ENCODE data around the gene NID1.
"Not testable (repeated sequence)": the region's sequence is repeated elsewhere in the genome, so short reads cannot be mapped to it uniquely, and the experiment has no call there.

NID1 gene

DNA sequence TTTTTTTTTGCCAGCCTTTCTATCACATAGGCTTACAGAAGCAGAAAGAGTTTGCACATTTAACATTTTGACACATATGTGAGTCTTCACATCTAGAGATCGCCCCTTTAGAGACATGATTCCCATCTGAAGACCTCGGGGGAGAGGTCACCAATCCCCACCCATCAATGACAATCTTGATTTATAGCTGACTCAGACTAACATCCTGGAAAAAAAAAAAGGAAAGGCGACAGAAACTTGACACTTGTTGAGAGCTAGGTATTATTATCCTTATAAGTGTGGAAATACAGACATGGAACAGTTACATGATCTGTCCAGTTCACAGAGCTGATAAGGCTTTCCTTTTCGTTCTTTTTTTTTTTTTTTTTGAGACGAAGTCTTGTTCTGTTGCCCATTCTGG, 28.0 kb upstream of the NID1 start:
- no peak for DNase-seq (ENCODE audit: low read depth, low spot score)

GRCh38 chr1:236091933-236092318, 27.0 kb upstream of the NID1 start:
- DNase-seq (ENCODE audit: low read depth, low spot score): no peak

- no peak for DNase-seq (ENCODE audit: low read depth, low spot score)
These were observed 25.9 kb upstream of the NID1 start for GRCh38 chr1:236090741-236091147.

DNA sequence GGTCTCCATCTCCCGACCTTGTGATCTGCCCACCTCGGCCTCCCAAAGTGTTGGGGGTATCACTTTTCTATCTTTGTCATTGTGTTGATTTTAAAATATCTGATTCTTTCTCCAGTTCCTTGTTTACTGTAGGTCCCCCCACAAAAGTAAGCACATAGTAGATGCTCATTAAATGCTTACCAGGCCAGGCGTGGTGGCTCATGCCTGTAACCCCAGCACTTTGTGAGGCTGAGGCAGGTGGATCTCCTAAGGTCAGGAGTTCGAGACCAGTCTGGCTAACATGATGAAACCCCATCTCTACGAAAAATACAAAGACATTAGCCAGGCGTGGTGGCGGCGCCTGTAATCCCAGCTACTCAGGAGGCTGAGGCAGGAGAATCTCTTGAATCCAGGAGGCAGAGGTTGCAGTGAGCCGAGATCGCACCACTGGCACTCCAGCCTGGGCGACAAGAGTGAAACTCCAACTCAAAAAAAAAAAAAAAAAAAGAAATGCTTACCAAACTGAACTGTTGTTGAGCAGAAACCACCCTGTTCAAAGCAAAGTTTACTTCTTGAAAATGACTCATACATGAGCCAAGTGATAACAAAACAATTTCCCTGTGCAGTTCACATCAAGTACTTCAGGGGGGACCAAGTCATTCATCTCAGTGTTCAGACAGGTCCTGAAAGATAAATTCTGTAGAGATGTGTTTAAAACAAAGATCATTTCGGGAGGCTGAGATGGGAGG, 24.3 kb upstream of the NID1 start:
- DNase-seq (ENCODE audit: low read depth, low spot score): no peak

DNA sequence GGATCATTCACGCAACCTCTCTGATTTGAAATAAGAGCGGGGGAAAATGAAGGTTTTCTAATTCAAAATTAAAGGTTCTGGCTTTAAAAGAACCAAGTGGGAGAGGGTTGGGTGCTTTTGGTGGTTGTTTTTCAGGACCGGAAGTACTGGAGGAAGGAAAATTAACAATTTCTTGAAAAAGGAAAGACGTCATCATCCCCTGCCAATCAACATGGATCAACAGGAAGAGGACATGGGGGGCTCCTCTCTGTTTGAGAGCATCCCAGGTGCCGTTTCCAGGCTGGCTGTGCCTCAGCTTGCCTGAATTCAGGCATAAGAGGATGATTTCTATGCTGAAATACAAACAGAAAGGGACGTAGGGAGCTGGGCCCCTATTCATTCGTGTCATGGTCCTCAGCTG, 21.6 kb upstream of the NID1 start:
- no peak for DNase-seq (ENCODE audit: low read depth, low spot score)

DNA sequence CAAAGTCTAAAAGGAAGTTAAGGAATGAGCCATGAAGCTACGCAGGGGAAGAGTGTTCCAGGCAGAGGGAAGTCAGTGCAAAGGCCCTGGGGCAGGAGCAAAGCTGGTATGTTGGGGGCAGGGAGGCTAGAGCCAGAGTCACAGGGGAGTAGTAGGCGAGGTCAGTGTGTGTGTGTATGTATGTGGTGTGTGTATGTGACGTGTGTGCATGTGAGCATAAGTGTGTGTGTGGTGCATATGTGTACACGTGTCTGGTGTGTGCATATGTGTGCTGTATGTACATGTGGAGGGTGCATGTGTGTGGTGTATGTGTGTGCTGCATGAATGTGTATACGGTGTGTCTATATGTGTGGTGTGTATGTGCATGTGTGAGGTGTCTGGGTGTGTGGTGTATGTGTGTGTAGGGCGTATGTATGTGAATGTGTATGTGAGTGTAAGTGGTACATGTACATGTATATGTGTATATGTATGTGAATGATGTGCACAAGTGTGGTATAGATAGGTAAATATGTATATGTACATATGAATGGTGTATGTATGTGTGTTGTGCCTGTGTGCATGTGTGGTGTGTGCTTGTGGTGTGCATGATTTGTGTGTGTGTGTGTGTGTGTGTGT, 20.8 kb upstream of the NID1 start:
- no peak for DNase-seq (ENCODE audit: low read depth, low spot score)

DNA sequence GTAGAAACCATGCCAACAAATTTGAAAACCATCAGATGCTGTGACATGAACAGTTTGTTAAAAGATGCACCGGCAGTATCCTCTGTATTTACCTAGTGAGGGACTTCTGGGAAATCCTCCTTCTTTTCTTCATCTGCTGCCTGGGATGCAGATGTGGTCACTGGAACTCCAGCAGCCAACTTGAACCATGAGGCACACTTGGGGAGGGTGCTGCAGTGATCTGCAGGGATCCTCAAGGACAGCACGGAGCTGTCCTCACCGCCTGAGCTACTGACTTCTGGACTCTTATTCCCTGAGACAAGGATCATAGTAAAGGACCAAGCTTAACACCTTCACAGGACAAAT, 19.5 kb upstream of the NID1 start:
- no peak for DNase-seq (ENCODE audit: low read depth, low spot score)

- no peak for DNase-seq (ENCODE audit: low read depth, low spot score)
These were observed 18.9 kb upstream of the NID1 start for GRCh38 chr1:236083650-236084385.

- no peak for DNase-seq (ENCODE audit: low read depth, low spot score)
These were observed 17.6 kb upstream of the NID1 start for GRCh38 chr1:236082526-236082925.

DNA sequence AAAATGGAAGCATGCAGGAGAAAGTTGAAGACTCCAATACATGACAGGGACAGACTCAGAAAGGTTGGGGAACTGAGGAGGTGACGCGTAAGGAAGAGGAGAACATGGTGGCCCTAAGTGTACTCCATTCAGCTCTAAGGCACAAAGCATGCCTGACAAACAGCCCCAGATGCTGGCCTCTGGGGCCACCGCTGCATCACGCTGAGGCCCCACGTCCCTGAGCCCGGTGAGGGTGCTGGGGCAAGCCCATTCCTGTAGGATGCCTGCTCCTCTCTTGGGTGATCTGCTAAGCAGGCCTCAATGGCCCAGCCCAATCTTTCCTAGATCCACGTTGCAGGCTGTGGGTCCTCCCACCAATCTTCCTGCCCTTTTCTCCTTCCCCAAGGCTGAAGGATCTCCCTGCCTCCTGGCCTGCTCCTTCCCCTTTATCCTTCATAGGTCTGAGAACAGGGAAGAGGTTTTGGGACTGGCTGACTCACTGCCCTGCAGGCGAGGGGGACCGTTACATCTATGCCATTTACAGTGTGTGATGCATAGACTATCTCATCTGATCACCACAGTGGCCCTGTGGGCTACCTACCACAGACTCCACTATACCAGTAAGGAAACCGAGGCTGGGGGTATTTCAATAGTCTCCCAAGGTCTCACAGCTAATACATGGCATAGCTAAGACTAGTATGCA, 16.8 kb upstream of the NID1 start:
- no peak for DNase-seq (ENCODE audit: low read depth, low spot score)

DNA sequence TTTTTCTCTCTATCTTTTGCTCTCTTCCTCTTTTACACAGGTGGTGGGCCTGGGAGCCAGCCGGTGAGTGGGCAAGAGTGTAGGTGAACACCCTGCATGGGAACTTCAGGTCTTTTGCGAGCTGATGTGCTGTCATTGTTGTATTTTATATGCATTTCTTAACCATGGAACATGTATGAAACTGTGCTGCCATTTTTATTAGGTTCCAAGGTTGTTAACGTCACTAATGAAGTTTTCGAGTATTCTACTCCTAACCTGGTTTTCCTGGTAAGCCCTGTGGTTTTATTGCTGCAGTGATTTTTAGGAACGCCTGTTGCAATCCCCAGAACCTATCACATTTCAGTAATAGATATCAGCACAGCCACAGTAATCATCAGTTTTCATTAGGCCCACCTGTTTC, 14.8 kb upstream of the NID1 start:
- DNase-seq (ENCODE audit: low read depth, low spot score): no peak

- no peak for DNase-seq (ENCODE audit: low read depth, low spot score)
These were observed 14.1 kb upstream of the NID1 start for GRCh38 chr1:236078993-236079392.

- not testable (repeated sequence) for DNase-seq (ENCODE audit: low read depth, low spot score)
These were observed 13.2 kb upstream of the NID1 start for GRCh38 chr1:236078077-236078476.

DNA sequence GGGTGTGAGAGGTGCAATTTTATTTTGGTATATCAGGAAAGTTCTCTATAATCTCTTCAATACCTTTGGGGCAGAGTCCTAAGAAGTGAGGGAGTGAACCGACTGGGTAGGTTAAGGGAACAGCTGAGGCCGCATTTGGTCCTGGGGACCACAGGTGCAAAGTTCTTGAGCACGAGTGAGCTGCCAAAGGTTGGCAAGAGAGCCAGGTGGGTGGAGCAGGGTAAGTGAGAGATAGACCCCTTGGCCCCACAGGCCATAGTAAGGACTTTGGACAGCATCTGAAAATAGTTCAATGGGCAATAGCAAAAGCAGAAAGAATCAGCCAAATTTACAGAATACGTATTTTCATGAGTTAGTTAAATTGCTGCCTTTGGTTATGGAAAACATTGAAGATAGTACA, 11.0 kb upstream of the NID1 start:
- no peak for DNase-seq (ENCODE audit: low read depth, low spot score)

GRCh38 chr1:236073307-236073897, 8.5 kb upstream of the NID1 start:
- DNase-seq (ENCODE audit: low read depth, low spot score): no peak

- DNase-seq (ENCODE audit: low read depth, low spot score): no peak
These were observed 7.1 kb upstream of the NID1 start for GRCh38 chr1:236072001-236072400.

DNA sequence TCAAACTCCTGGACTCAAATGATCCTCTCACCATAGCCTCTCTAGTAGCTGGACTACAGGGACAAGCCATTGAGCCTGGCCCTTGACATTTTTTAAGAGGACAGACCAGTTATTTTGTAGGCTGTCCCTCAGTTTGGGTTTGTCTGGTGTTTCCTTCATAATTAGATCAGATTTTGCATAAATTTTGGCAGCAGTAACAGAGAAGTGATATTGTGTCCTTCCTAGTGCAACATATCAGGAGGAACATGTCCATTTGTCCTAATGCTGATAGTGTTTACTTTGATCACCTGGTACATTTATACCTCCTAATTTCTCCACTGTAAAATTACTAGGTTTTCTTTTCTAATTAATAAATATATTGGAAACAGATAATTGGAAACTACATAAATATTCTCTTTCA, 5.9 kb upstream of the NID1 start:
- DNase-seq (ENCODE audit: low read depth, low spot score): no peak

DNA sequence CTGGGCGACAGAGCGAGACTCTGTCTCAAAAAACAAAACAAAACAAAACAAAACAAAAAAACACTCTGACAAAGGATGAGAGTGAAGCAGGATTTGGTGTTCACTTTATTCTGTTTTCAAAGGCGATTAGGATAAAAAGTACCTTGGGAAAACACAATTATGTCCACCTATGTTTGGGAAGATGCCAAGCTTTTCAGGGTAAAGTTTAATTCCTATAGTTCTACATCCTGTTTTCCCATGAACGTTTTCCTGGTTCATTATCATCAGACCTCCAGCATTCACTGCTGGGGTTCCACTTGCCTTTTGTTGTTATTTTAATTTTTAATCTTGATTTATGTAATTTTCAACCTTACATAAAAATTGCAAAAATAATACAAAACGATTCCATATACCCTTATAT, 4.9 kb upstream of the NID1 start:
- no peak for DNase-seq (ENCODE audit: low read depth, low spot score)

GRCh38 chr1:236067854-236068454, 3.1 kb upstream of the NID1 start:
- DNase-seq (ENCODE audit: low read depth, low spot score): no peak

- peak; percentile 18 for DNase-seq (ENCODE audit: low read depth, low spot score)
These were observed 2.0 kb upstream of the NID1 start for GRCh38 chr1:236066828-236067386.

GRCh38 chr1:236066054-236066453, 1.2 kb upstream of the NID1 start:
- DNase-seq (ENCODE audit: low read depth, low spot score): no peak

Data from activated CD4-positive, CD25-positive, alpha-beta regulatory T cell treated with anti-CD3 and anti-CD28 coated beads, Interleukin-2, amount 50 U/mL, for 16 hours (primary cell).